ENCODE results near the gene ZNF620. TPM values are rescaled to one million over a fixed set of nuclear protein-coding genes. Genes with fewer than 3 reads are reported as not detected.

Gene ZNF620
- polyA plus RNA-seq, 1 donor from 2014 or later, result 20.2 TPM

DNA sequence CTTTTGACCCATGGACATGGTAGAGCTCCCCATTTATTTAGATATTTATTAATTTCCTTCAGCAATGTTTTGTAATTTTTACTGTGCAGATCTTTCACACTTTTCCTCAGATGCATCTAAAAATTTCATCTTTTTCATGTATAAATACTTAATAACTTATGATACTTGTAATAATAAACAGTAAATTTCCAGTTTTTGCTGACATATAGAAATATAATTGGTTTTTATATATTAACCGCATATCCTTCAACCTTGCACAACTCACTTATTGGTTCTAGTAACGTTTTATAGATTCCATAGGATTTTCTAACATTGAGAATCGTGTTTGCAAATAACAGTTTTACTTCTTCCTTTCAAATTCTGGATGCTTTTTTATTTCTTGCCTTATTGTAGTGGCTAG lies 15.4 kb downstream of the ZNF620 start:
- peaks cover 6% of the 10 kb centered on the region for H3K36me3 ChIP-seq (ENCODE audit: insufficient read depth, low read length)
- H3K9ac ChIP-seq (ENCODE audit: low read length), result no peak overlapping the region
- TF ChIP-seq TAF1 (IDR thresholded peaks at IDR 0.05; ENCODE audit: low read depth) (no peak), EZH2 (IDR thresholded peaks at IDR 0.05; ENCODE audit: borderline replicate concordance, insufficient read depth, low read length, poor library complexity, severe bottlenecking) (no peak), EP300 (conservative IDR thresholded peaks at IDR 0.05; ENCODE audit: poor library complexity, severe bottlenecking) (no peak), CTCF (IDR thresholded peaks at IDR 0.05; ENCODE audit: poor library complexity, severe bottlenecking) (no peak), MXI1 (conservative IDR thresholded peaks at IDR 0.05; ENCODE audit: poor library complexity, severe bottlenecking) (no peak), POLR2AphosphoS5 (IDR thresholded peaks at IDR 0.05) (no peak), SMC3 (conservative IDR thresholded peaks at IDR 0.05; ENCODE audit: poor library complexity) (no peak), RAD21 (conservative IDR thresholded peaks at IDR 0.05) (no peak)
- TF ChIP-seq, protein P1, sequence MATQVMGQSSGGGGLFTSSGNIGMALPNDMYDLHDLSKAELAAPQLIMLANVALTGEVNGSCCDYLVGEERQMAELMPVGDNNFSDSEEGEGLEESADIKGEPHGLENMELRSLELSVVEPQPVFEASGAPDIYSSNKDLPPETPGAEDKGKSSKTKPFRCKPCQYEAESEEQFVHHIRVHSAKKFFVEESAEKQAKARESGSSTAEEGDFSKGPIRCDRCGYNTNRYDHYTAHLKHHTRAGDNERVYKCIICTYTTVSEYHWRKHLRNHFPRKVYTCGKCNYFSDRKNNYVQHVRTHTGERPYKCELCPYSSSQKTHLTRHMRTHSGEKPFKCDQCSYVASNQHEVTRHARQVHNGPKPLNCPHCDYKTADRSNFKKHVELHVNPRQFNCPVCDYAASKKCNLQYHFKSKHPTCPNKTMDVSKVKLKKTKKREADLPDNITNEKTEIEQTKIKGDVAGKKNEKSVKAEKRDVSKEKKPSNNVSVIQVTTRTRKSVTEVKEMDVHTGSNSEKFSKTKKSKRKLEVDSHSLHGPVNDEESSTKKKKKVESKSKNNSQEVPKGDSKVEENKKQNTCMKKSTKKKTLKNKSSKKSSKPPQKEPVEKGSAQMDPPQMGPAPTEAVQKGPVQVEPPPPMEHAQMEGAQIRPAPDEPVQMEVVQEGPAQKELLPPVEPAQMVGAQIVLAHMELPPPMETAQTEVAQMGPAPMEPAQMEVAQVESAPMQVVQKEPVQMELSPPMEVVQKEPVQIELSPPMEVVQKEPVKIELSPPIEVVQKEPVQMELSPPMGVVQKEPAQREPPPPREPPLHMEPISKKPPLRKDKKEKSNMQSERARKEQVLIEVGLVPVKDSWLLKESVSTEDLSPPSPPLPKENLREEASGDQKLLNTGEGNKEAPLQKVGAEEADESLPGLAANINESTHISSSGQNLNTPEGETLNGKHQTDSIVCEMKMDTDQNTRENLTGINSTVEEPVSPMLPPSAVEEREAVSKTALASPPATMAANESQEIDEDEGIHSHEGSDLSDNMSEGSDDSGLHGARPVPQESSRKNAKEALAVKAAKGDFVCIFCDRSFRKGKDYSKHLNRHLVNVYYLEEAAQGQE (IDR thresholded peaks at IDR 0.05; ENCODE audit: borderline replicate concordance), result no peak
- no peaks in the 10 kb centered on the region for H3F3A ChIP-seq (ENCODE audit: insufficient read depth, low read length, poor library complexity, severe bottlenecking)
- no peak overlapping the region for H3K4me2 ChIP-seq (ENCODE audit: low read length)
- no peak overlapping the region for H3K27ac ChIP-seq (ENCODE audit: low read length)
- H2AFZ ChIP-seq (ENCODE audit: low read depth, low read length), result no peak overlapping the region
- H3K27me3 ChIP-seq (ENCODE audit: insufficient read depth, low read depth, low read length), result no peaks in the 10 kb centered on the region
- no peaks in the 10 kb centered on the region for H3K9me3 ChIP-seq (ENCODE audit: low read length)
- no peaks in the 10 kb centered on the region for H3K9me2 ChIP-seq (ENCODE audit: insufficient read depth, low read length)
- no peaks in the 10 kb centered on the region for H4K20me1 ChIP-seq (ENCODE audit: insufficient read depth)
- H3K4me3 ChIP-seq (ENCODE audit: low read length), result no peak overlapping the region
- peaks cover 11% of the 10 kb centered on the region for H3K79me2 ChIP-seq (replicated peaks; ENCODE audit: insufficient read depth, low read length)

- peak overlapping the region; percentile 78 for H3K4me3 ChIP-seq (ENCODE audit: low read length)
- H3K9ac ChIP-seq (ENCODE audit: low read length), result no peak overlapping the region
- H3K27ac ChIP-seq (ENCODE audit: low read length), result no peak overlapping the region
Measured at GRCh38 chr3:40523781-40524180, 17.9 kb downstream of the ZNF620 start.

GRCh38 chr3:40524222-40524567 lies 18.4 kb downstream of the ZNF620 start:
- no peaks in the 10 kb centered on the region for H3K9me3 ChIP-seq (ENCODE audit: low read length)
- H3K27me3 ChIP-seq (ENCODE audit: insufficient read depth, low read depth, low read length), result no peaks in the 10 kb centered on the region
- H4K20me1 ChIP-seq (ENCODE audit: insufficient read depth), result no peaks in the 10 kb centered on the region
- H3K36me3 ChIP-seq (ENCODE audit: insufficient read depth, low read length), result no peaks in the 10 kb centered on the region
- no peaks in the 10 kb centered on the region for H3F3A ChIP-seq (ENCODE audit: insufficient read depth, low read length, poor library complexity, severe bottlenecking)
- H2AFZ ChIP-seq (ENCODE audit: low read depth, low read length), result peak overlapping the region; percentile 90
- H3K4me3 ChIP-seq (ENCODE audit: low read length), result peak overlapping the region; percentile 78
- peak overlapping the region; percentile 78 for H3K9ac ChIP-seq (ENCODE audit: low read length)
- peak overlapping the region; percentile 60 for H3K4me2 ChIP-seq (ENCODE audit: low read length)
- peaks cover 11% of the 10 kb centered on the region for H3K79me2 ChIP-seq (replicated peaks; ENCODE audit: insufficient read depth, low read length)
- peak overlapping the region; percentile 63 for H3K27ac ChIP-seq (ENCODE audit: low read length)
- H3K9me2 ChIP-seq (ENCODE audit: insufficient read depth, low read length), result no peaks in the 10 kb centered on the region
- TF ChIP-seq POLR2AphosphoS5 (IDR thresholded peaks at IDR 0.05), result no peak
- TF ChIP-seq, protein P1 (IDR thresholded peaks at IDR 0.05; ENCODE audit: borderline replicate concordance), result no peak

More at GRCh38 chr3:40523781-40524180, 17.9 kb downstream of the ZNF620 start:
- Histone ChIP-seq H3K9me2 (ENCODE audit: insufficient read depth, low read length) (no peaks in the 10 kb centered on the region), H3K79me2 (replicated peaks; ENCODE audit: insufficient read depth, low read length) (peaks cover 11% of the 10 kb centered on the region), H3K9me3 (ENCODE audit: low read length) (no peaks in the 10 kb centered on the region), H4K20me1 (ENCODE audit: insufficient read depth) (no peaks in the 10 kb centered on the region), H3K4me2 (ENCODE audit: low read length) (no peak overlapping the region), H3K36me3 (ENCODE audit: insufficient read depth, low read length) (no peaks in the 10 kb centered on the region), H3F3A (ENCODE audit: insufficient read depth, low read length, poor library complexity, severe bottlenecking) (no peaks in the 10 kb centered on the region), H3K27me3 (ENCODE audit: insufficient read depth, low read depth, low read length) (no peaks in the 10 kb centered on the region), H2AFZ (ENCODE audit: low read depth, low read length) (no peak overlapping the region)
- TF ChIP-seq SMC3 (conservative IDR thresholded peaks at IDR 0.05; ENCODE audit: poor library complexity), result no peak
- TF ChIP-seq TAF1 (IDR thresholded peaks at IDR 0.05; ENCODE audit: low read depth), result no peak
- no peak for TF ChIP-seq MXI1 (conservative IDR thresholded peaks at IDR 0.05; ENCODE audit: poor library complexity, severe bottlenecking)

All from neural cell (in vitro differentiated cells).